Medulla oblongata (tissue), 1 donor: Measurements from ENCODE around the gene PIK3C2B.
"Not testable (repeated sequence)": the region's sequence is repeated elsewhere in the genome, so short reads cannot be mapped to it uniquely, and the experiment has no call there.

Experiments used
- DNase-seq: peaks from one replicate; pipeline ENCODE4 v3.0.0-alpha.2; 2015; ENCODE audit errors: extremely low spot score

PIK3C2B gene

DNA sequence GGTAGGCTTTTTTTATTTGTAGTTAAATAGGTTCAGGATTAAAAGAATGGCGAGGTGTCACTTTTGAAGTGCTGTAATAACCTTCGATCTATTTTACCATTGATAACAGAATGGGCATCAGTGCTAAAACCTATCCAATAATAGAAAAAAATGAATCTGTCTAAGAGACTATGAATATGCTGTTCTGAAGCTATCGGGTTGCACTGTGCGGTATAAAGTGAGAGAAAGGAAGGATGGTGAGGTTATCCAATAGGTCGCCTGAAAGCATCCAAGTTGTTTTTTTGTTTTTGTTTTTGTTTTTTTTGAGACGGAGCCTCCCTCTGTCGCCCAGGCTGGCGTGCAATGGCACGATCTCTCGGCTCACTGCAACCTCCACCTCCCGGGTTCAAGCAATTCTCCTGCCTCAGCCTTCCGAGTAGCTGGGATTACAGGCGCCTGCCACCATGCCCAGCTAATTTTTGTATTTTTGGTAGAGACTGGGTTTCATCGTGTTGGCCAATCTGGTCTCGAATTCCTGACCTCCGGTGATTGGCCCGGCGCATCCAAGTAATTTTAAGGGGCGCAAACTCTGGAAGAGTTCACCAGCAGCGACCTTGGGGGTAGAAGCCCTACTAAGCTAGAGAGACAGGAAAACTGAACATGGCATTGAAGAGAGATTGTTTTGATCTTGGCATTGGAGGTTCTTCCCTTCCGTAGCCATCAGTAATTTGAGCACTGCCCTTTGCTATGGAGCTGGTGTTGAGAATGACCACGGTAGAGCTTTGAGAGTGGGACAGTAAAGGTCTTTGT lies 12.9 kb upstream of the PIK3C2B start:
- DNase-seq, result peak; percentile 59

DNA sequence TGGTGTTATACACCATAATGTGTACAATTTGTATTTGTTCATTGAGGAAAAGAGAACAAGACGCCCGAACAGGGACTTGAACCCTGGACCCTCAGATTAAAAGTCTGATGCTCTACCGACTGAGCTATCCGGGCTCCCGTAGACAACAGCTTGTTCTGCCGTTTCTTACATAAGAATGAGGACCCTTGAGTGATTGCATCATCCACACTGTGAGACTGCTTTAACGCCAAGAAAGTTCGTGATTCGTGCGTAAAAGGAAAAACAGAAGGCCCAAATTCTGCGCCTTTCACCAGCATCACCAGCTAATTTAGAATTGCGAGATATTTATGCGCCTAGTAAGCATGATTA lies 12.3 kb upstream of the PIK3C2B start:
- DNase-seq, result peak; percentile 98

DNA sequence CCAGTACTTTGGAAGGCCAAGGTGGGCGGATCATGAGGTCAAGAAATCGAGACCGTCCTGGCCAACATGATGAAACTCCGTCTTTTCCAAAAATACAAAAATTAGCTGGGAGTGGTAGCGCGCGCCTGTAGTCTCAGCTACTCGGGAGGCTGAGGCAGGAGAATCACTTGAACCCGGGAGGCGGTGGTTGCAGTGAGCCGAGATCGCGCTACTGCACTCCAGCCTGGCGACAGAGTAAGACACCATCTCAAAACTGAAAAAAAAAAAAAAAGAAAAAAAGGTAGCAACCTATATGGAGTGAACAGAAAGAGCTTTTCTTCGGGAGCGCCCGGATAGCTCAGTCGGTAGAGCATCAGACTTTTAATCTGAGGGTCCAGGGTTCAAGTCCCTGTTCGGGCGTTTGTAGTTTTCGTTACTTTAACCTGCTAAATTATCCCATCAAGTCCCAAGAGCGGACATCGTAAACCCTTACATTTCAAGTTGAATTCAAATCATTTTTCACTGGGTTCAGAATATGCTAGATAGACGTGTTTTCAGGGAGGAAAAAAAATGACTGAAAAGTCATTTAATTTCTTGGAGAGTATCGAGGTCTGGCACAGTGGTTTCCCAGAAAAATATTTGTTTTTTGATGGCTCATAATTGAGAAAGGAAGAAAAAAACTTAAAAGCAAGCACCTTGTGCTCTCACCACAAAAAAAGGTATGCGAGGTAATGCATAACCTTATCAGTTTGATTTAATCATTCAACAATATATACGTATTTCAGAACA lies 11.8 kb upstream of the PIK3C2B start:
- peak; percentile 90 for DNase-seq

DNA sequence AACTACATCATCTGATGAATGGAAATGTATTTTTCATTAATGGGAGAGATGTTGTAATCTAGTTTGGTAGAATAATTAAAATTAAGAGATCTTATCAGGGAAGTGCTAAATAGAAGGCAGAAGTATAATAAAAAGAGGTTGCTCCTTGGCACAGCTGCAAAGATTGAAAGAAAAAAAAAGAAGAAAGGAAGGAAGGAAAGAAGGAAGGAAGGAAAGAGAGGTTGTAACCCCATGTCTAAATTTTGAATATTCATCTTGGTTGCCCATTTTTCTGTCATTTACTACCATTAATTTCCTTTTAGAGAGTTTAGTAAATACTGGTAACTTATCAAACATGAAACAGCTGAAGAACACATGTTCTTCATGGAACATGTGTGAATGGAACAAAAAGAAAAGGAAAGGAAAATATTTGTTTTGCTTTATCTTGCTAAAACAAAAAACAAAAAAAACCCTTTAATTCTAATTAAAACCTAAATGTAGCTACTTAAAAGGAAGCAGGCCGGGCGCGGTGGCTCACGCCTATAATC lies 11.1 kb upstream of the PIK3C2B start:
- no peak for DNase-seq

DNA sequence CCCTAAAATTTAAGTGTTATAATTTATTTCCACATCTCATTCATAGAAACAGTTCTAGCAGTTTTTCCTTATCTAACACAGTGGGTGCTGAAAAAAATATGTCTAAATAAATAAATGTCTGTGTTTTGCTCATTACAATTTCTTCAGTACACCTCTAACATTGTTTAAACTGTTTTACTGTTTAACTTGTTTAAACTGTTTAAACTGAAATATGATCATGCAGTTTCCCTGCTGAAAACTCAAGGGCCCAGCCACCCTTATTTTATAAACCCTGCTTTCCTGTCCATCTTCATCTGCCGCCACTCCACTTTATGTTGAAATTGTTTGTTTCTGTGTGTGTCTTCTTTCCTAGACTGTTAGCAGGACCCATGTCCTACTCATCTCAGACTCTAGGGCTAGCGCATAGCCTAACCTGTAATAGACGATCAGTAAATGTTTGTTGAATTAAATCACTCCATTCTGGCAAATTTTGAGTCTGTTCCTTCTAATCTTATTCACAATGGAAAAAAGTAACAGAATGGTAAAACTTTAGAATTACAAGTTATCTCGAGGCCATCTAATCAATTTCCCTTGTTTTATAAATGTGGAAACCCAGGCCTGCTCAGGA lies 9.4 kb upstream of the PIK3C2B start:
- DNase-seq, result no peak

DNA sequence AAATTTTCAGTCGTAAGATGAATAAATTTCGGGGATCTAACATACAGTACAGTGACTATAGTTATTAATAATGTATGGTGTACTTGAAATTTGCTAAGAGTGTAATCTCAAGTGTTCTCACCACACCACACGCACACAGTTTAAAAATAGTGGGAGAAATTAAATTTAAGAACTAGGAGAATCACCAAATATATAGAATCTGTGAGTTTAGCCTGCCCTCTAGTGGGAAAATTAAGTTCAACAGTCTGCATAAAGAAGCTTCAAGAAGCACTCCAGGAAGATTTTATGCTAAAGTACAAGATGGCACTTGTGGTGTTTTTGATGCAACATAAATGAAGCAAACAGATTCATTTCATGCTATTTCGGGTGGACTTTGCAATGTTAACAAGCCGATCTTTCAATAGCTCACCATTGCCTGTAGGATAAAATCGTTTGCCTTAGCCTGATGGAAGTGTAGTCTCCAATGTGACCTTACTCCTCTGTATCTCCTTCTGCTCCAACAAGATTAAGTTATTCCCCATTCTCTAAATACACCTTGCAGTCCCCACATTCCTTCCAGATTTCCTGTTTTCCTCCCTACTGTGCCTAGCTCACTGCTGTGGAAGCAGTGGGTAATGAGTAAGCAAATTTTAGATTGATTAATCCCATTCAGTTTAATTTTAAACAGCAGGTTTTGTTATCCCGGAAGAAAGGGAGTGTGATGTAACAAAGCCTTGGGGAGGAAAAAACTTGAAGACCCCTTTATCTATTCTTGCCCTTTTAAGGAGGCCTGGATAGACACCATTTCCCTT lies 8.7 kb upstream of the PIK3C2B start:
- DNase-seq, result peak; percentile 93

DNA sequence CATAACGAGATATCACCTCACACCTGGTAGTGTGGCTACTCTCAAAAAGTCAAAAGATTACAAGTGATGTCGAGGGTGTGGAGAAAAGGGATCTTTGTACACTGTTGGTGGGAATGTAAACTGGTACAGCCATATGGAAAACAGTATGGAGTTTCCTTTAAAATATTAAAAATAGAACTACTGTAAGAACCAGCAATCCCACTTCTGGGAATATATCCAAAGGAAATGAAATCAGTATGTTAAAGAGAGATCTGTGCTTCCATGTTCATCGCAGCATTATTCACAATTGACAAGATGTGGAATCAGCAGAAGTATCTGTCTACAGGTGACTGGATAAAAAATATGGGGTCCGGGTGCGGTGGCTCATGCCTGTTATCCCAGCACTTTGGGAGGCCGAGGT lies 7.6 kb upstream of the PIK3C2B start:
- DNase-seq, result no peak

DNA sequence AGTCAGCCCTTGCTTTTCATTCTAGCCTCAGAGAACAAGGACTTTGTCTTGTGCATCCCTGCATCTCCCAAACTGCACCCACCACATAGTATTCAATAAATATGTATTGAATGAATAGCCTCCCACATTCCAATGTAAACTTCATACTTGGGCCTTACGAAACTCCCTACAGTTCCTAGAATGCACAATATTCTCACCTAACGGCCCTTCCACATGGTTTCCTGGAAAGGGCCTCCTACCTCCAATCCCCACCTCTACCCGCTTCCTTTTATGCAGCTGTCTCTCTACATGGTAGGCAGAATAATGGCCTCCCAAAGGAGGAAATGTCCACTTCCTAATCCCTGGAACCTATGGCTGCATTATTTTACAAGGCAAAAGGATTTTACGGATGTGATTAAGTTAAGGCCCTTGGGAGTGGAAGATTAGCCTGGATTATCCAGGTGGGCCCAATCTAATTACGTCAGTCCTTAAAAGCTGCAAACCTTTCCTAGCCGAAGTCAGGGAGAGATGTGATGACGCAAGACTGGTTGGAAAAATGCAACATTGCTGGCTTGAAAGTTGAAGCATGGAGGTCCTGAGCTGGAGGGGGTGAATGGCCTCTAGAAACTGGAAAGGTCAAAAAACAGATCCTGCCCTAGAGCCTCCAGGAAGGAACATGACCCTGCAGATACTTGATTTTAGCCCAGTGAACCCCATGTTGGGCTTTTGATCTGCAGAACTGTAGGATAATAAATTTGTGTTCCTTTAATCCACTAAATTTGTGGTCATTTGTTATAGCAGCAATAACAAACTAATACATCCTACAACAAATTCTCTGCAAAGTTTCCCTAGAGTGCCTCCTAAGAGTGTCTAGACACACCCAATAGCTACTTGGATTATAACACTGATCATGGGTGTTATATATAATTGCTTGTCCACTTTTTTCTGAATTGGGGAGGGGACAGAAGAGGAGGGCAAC lies 5.2 kb upstream of the PIK3C2B start:
- no peak for DNase-seq

DNA sequence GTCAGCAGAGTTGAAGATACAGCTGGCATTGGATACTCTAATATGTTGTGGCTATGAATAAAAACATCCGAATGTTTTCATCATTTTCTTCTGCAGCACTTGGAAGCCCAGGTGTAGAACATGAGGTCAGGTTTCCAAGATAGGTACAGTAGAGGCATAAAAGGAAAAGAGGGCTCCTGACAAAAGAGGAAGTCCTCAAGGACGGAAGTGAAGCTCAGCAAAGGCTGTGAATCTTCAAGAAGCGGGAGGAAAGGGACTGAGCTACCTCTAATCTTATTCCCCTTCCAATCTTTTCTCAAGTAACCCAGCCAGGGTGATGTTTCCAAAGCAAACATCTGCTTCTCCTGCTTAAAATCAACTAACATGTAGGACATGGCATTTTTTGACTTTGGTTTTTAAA lies 4.4 kb upstream of the PIK3C2B start:
- peak; percentile 61 for DNase-seq

DNA sequence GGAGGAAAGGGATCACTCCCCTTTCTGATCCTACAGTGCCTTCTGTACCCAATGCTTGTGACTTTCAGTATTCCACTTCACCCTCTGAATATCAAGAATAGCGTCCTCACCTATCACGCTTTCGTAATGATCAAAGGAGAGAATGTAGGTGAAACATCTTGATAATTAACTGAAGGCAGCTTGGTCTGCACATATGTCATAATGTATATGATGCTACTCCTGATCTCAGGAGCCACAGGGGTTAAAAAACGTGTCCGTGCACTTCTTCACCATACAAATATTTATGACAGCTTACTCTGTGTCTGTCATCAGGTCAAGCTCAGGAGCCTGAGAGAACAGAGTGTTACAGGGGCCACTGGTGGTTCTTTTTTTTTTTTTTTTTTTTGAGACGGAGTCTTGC lies 1.2 kb upstream of the PIK3C2B start:
- DNase-seq, result no peak

DNA sequence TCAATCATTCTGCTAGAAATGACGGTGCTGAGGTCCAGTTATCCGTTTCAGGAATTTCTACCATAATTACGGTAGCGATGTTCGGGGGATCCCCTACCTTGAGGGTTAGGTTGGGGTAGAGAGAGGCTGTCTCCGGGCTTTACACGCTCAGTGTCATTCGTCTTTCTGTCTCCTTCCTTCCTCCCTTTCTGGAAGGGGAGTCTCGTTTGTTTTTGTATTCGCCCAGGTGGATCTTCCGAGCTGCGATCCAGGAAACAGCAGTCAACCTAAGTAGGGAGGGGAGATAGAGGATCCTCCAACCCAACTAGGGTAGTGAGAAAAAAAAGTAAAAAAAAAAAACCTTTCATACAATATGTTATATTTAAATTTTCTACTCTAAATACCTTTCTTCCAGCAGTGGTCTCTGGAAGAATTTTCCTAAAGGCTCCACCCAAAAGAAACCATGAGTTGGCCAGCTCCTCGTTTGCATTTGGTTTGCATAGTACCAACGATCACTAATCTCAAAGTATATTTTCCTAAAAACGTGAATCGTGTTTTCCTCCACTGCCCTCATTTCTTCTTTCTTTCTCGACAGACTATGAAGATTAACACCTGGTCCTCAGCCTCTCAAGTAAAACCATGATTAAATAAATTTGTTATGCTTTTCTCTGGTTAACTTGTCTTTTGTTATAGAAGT lies 611 bp upstream of the PIK3C2B start:
- no peak for DNase-seq

DNA sequence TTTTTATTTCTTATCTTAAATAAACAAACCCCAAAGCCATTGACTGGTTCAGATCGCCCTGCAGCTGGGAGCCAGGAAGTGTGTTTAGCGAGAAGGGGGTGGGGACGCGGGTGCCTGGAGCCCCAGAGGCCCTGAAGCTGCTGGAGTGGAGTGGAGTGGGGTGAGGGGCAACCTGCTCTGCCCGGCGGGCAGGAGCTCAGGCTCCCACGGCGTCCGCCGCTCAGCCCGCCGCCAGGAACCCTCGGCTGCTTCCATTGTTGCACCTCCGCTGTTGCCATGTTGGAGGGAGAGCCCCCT lies 673 bp downstream of the PIK3C2B start:
- DNase-seq, result peak; percentile 70

DNA sequence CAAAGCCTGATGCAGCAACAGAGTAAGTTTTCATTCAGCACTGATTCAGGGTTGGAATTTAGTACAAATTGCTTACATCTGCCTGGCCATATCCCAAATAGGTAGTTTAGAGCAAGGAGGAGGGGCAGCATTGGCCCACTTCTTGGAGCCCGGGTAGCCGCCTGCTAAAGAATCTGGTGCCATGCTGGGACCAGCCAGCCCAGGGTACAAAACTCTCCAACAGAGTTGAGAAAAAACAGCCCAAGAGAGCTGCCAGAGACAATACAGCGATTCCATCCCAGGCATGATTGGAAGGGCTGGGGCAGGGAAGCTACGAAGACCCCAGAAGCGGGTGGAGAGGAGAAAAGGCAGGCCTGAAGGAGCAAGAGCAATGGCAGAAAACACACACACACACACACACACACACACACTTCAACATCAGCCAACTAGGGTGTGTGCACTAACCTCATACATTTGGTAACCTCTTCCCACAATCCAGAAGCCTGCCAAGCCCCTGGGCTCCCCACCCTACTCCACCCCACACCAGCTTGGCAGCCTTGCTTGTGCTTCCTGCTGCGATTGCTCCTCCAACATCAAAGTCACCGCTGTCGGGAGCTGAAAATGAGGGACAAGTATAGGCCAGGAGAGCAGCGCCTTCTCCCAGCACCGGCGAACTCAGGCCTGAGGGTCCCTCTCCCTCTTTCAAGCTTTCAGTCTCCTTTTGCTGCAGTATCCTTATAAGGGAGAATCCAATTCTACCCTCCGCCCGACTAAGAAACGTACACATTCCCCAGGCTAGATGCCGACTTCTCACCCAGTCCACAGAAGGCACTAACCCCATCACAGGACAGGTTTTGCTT lies 1.2 kb downstream of the PIK3C2B start:
- DNase-seq, result peak; percentile 60

DNA sequence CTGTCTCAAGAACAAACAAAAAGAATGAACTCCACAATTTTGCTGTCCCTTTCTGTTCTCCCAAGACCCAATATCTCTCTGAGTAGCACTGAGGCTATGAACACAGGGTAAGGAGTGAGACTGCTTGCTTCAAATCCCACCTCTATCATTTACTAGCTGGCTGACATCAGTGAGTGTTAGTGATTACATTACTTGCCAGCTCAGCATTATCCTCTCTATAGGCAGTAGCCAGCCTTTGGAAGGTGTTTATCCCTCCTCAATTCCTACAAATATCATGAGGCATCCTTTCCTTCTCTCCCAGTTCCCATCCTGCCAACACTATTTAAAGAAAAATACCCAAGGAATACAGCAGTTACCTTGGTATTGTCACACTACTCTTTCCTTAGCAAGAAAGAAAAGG lies 3.0 kb downstream of the PIK3C2B start:
- DNase-seq, result no peak

DNA sequence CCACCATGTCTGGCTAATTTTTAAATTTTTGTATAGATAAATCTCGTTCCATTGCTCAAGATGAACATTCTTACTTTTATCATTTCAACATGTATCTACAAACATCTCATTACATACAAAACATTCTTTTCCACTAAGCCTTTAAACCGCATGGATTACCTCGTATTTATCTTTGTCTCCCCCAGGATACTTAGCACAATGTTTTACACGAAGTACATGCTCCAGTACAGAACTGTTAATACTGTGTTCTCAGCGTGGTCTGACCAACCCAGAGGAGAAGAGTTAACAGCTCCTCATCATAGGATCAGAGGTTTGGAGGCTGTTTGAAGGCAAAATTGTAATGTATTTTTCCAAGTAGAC lies 7.4 kb downstream of the PIK3C2B start:
- no peak for DNase-seq

DNA sequence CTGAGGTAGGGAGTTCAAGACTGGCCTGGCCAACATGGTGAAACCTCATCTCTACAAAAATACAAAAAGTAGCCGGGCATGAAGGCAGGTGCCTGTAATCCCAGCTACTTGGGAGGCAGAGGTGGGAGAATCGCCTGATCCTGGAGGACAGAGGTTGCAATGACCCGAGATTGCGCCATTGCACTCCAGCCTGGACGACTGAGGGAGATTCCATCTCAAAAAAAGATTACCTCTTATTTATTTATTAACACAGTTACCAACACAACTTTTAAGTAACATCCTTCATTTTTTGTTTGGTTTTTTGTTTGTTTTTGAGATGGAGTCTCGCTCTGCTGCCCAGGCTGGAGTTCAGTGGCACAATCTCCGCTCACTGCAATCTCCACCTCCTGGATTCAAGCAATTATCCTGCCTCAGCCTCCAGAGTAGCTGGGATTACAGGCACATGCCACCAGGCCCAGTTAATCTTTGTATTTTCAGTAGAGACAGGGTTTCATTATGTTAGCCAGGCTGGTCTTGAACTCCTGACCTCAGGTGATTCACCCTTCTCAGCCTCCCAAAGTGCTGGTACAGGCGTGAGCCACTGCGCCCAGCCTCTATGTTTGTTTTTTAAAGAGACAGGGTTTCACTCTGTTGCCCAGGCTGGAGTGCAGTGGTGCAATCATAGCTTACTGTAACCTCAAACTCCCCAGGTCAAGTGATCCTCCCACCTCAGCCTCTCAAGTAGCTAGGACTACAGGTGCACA lies 7.9 kb downstream of the PIK3C2B start:
- DNase-seq, result not testable (repeated sequence)

DNA sequence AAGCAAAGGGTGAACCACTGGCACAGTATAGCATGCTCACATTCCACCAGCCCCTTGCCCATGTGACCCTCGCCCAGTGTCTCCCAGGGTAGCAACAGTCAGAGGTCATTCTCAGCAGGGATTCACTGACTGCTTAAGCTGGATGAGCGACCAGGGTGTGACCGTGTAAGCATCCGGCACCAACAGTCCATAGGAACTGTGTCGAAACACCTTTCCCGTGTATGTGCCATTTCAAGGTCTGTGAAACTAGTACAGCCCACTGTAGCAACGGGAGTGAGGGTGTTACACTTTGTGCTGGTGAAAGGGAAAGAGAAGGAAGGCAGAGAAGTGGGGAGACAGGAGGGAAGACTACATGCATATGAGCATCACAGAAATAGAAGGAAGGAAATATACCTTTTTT lies 10.8 kb downstream of the PIK3C2B start:
- DNase-seq, result no peak

DNA sequence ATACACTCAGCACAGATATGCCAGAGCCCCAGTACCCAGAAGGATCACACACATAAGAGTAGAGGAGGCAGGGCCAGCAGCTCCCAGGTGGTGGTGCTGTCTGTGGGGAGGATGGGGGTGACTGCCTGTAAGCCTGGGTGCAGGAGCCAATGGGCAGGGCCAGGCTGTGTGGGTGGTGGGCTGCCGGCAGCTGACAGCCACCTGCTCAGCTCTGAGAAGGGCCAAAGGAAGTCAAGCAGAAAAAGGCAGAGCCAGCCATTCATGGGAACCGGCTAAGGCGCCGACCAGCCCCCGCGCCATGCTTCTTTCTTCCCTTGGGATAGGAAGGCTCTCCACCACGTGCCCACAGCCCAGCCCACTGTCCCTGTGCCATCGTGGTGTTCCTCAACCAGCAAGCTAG lies 14.1 kb downstream of the PIK3C2B start:
- DNase-seq, result no peak
